Prostate gland (tissue), 2 donors: ENCODE data around the gene RPS6KA3.

Experiments used
- POLR2A ChIP-seq: fragments of 450-650 bp; IDR thresholded peaks from one replicate; pipeline ENCODE4 v1.6.1; 2016; ENCODE audit warnings: antibody characterized with exemption, mild to moderate bottlenecking
- POLR2AphosphoS5 ChIP-seq: sonication (generic); formaldehyde crosslinking; IDR thresholded peaks from one replicate; pipeline ENCODE4 v1.6.1; 2017; ENCODE audit warnings: antibody characterized with exemption
- TF ChIP-seq, protein P1 (sequence below), 4 experiments: fragments of 200-600 bp in 2 of 4; fragments of 450-650 bp in 2 of 4; sonication (generic) in 2 of 4; IDR thresholded peaks; 1 replicate in 3 of 4; 2 replicates in 1 of 4; pipeline ENCODE4 v1.5.1; 2016 to 2019; ENCODE audit warnings: antibody characterized with exemption in 4 of 4, mild to moderate bottlenecking in 2 of 4, moderate library complexity in 2 of 4

- TF ChIP-seq, protein P1, sequence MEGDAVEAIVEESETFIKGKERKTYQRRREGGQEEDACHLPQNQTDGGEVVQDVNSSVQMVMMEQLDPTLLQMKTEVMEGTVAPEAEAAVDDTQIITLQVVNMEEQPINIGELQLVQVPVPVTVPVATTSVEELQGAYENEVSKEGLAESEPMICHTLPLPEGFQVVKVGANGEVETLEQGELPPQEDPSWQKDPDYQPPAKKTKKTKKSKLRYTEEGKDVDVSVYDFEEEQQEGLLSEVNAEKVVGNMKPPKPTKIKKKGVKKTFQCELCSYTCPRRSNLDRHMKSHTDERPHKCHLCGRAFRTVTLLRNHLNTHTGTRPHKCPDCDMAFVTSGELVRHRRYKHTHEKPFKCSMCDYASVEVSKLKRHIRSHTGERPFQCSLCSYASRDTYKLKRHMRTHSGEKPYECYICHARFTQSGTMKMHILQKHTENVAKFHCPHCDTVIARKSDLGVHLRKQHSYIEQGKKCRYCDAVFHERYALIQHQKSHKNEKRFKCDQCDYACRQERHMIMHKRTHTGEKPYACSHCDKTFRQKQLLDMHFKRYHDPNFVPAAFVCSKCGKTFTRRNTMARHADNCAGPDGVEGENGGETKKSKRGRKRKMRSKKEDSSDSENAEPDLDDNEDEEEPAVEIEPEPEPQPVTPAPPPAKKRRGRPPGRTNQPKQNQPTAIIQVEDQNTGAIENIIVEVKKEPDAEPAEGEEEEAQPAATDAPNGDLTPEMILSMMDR (IDR thresholded peaks at IDR 0.05): no peak
- no peak for TF ChIP-seq POLR2A
- TF ChIP-seq POLR2AphosphoS5: no peak
Measured at GRCh38 chrX:20233336-20233735, 33.4 kb downstream of the RPS6KA3 start.
